Cardiac septum (tissue), 1 donor: ENCODE results near the gene CAPRIN2. TPM values are rescaled to one million over a fixed set of nuclear protein-coding genes. Genes with fewer than 3 reads are reported as not detected.

Experiments used
- DNase-seq: peaks from one replicate; pipeline ENCODE4 v3.0.0-alpha.2; 2020; ENCODE audit warnings: low spot score
- intact Hi-C: fragments of 100-400 bp; cut with DNase I; formaldehyde crosslinking; loops from one replicate; pipeline ENCODE4 v1.14.0; 2022
- total RNA-seq: library from RNA; stranded (reverse); fragmentation: NEBNext Ultra II Directional; extraction: Animal tissue kit (Norgen Biotek cat#: 25700); gene quantifications from one replicate; pipeline ENCODE4 v1.2.1, GENCODE V29; 2021
- donor health status: DM: no; HTN: no; CAD: no.

CAPRIN2 gene
- total RNA-seq, 1 donor from 2014 or later: 29.0 TPM

DNA sequence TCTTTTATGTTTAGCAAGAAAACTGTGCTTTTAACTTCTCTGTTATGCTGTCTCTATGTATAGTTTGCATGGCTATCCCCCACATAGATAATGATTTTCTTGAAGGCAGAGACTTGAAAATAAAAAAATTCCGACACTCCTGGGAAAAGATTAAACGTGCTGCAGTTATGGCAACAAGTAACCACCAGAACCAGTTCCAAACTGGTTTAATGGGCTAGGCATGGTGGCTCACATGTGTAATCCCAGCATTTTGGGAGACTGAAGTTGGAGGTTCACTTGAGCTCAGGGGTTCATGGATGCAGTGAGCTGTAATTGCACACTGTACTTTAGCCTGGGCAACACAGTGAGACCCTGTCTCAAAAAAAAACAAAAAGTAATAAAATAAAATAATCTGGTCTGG lies 15.1 kb upstream of the CAPRIN2 start:
- intact Hi-C loops: no loop called here
- no peak for DNase-seq

DNA sequence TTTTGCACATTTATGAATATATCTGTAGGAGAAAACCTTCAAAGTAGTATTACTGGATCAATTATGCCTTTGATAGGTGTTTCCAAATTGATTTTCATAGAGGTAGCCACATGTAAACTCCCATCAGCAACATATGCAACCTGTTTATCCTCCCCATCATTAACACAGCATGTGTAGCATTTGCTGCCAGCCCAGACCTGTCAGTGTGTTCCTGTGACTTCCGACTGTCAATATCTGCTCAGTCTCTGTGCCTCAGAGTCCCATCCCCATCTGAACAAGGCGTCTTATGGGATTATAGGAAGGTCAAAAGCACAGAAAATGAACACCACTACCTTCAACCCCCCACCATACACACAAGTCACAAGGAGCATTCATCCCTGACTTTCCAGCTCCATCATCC lies 9.5 kb upstream of the CAPRIN2 start:
- no peak for DNase-seq
- intact Hi-C loops: no loop called here

DNA sequence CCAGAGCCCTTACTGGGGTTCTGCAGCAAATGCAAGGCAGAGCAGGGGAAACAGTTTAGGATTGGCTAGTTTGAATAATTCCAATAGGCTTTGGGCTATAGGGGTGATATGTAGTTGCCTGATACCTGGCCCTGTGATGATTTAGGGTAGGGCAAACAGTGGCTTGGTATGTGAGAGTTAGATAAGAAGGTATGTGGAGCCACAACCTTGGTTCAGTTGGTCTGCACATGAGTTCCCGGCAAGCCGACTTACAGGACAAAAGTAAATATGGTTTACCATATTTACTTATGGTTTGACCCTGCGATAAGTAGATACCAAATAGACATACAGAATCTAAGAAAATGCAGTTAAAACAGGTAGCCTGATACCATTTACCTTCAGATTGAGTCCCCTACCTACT lies 8.3 kb upstream of the CAPRIN2 start:
- intact Hi-C loops: no loop called here
- no peak for DNase-seq

DNA sequence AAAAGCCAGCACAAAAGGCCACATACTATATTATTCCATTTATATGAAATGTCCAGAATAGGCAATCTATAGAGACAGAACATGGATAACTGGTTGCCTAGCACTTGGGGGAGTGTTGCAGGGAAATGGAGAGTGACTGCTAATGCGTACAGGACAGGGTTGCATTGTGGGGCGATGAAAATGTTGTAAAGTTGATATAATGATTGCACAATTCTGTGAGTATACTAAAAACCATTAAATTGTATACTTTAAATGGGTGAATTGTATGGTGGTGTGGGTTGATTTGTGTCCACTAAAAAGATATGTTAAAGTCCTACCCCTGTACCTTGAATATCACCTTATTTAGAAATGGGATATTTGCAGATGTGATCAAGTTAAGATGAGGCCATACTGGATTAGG lies 7.0 kb upstream of the CAPRIN2 start:
- DNase-seq: no peak
- intact Hi-C loops: no loop called here

DNA sequence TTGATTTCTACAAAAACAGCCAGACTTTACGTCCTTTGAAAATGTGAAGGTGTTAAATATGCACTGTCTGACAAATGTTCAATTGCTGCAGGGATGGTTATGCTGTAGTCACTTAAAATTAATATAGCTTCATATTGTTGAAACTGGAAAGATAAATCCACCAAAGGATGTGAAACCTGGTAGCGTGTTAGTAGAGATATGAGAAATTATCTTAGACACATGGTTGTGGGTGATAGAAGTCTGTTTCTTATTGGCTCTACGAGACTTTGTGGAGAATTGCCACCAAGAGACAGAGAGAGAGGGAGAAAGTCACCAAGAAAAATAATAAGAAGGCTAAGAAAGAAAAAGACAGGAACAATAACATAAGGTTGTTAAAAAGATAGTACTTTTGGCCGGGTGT lies 2.6 kb upstream of the CAPRIN2 start:
- DNase-seq: no peak
- intact Hi-C loops: loop anchor here (5.0 kb wide), 1 partner anchor 35 kb away; no protein-coding TSS in a partner anchor

DNA sequence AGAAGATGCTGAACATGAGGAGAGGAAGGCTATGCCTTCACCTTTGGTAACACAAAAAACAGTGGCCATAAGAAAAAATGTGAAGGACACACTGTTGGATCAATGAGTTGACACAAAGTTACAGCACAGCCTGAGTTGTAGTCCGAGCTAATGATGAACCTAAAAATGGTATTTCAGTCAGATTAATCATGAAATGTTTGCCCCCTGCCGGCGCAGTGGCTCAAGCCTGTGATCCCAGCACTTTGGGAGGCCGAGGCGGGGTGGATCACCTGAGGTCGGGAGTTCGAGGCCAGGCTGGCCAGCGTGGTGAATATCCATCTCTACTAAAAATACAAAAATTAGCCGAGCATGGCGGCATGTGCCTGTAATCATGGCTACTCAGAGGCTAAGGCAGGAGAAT lies 1.3 kb upstream of the CAPRIN2 start:
- no peak for DNase-seq

DNA sequence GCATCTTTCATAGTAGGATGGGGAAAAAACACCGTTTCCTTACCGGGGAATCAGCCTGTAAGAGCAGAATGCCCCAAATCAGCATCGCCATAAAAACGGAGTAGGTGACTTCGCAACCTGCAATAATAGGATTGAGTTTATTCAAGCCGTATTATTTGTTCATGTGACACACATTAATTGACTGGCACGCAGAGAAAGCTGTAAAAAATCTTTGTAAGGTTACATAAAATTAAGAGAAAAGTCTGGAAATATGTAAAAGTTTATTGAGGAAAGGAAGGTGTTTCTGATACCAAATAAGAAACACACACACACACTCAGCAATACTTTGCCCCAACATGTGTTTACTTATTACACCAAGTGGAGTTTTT lies 628 bp upstream of the CAPRIN2 start:
- intact Hi-C loops: loop anchor here (5.0 kb wide), 1 partner anchor 37 kb away; no protein-coding TSS in a partner anchor

More for the DNA sequence above, 1.3 kb upstream of the CAPRIN2 start:
- intact Hi-C loops: loop anchor here (5.0 kb wide), 1 partner anchor 36 kb away; no protein-coding TSS in a partner anchor

DNA sequence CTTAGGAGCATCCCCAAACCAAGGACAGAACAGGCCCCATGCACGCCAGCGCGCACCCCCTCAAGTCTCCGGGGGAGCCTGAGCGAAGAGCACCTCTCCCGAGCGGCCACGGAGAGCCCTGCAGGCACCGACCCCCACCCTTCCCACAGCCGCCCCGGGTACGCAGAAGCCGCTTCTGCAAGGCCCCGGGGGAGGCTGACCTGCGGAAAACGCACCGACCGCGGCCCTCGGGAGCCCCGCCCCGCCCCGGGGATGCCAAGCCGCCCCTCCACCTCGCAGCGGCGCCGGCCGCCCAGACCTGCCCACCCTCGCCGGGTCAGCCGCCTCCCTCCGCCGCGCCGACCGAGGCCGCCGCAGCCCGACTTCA lies 385 bp downstream of the CAPRIN2 start:
- DNase-seq: no peak
- intact Hi-C loops: loop anchor here (5.0 kb wide), 1 partner anchor 57 kb away; the partner anchor contains the start of gene IPO8

More for the DNA sequence above, 628 bp upstream of the CAPRIN2 start:
- no peak for DNase-seq

DNA sequence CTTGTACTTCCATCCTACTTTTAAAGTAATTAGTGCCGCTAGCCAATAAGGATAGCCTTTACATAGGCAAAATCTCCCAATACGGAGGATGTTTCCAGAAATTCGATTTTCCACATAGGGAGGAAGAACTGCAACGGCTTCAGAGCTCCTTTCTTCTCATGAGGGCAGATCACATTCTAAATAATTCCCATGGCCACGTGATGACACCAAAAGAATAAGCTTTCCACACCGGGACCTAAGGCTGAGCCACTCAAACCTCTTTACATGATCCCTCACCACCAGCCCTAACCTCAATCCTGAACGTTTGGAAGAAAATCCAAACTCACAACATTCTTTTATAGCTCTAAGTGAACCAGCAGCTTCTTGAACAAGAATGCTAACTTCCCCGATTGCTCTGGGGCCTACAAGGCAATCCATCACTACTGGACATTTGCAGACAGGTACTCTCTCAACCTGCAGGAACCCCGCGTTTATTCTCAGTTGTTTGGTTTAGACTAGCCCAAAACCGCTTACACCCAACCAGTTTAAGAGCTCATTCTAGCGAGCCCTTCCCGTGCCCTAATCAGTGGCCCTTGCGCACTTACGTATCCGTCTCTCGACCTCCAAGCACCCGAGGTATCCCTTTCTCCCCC lies 884 bp downstream of the CAPRIN2 start:
- intact Hi-C loops: loop anchor here (5.0 kb wide), 1 partner anchor 57 kb away; the partner anchor contains the start of gene IPO8
- no peak for DNase-seq

DNA sequence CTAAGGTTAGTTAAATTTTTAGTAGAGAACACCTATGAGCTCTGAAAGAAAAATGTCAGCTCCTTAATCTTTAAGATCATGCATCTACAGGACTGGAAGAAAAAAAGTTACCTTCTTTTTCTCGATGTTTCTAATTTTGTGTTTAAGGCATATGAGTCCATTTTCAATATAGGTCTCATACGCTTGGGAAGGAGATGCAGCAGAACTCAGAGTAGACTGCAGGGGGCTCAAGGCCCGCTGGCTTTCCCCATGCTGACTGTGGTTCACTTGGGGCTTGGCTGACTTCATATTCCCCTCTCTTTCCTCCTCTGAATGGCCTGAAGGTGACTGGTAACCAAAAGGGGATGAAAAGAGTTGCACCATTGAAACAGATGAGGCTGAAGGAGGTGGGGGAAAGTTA lies 1.5 kb downstream of the CAPRIN2 start:
- intact Hi-C loops: loop anchor here (5.0 kb wide), 1 partner anchor 56 kb away; the partner anchor contains the start of gene IPO8
- DNase-seq: no peak

DNA sequence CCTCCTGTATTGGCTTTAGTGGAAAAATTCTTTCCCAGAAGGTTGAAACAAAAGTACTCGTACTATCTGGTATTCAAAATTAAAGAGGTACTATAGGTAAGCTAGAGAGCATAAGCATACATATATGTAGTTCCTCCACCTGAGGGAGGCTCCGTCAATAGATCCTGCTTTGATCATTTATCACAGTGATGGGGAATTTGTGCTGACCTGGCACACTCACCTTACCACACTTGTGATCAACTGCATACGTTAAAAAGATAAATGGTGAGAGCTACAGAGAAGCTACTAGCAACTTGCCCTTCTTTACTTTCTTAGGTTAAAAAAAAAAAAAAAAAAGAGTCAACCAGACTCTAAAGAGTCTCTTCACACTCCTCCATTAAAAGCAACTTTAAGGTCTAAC lies 2.5 kb downstream of the CAPRIN2 start:
- intact Hi-C loops: loop anchor here (5.0 kb wide), 1 partner anchor 55 kb away; the partner anchor contains the start of gene IPO8
- no peak for DNase-seq

DNA sequence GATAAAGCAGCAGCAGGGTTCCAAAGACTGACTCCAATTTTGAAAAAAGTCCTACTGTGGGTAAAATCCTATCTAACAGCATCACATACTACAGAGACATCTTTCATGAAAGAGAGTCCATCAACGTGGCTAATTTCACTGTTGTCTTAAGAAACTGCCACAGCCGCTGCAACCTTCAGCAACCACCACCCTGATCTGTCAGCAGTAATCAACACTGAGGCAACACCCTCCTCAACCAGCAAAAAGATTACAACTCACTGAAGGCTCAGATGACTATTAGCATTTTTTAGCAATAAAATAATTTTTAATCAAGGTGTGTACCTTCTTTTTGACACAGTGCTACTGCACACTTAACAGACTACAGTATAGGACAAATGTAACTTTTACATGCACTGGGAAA lies 6.6 kb downstream of the CAPRIN2 start:
- intact Hi-C loops: no loop called here
- no peak for DNase-seq

DNA sequence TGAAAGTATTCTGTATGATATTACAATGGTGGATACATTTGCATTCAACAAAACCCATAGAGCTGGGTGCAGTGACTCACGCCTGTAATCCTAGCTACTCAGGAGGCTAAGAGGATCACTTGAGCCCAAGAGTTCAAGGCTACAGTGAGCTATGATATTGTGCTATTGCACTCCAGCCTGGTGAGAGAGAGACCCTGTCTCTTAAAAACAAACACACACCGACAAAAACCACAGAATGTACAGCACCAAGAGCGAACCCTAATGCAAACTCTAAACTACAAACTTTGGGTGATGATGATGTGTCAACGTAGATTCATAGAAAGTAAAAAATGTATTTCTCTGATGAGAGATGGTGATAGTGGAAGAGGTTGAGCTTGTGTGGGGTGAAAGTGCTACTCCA lies 8.6 kb downstream of the CAPRIN2 start:
- intact Hi-C loops: no loop called here
- no peak for DNase-seq

DNA sequence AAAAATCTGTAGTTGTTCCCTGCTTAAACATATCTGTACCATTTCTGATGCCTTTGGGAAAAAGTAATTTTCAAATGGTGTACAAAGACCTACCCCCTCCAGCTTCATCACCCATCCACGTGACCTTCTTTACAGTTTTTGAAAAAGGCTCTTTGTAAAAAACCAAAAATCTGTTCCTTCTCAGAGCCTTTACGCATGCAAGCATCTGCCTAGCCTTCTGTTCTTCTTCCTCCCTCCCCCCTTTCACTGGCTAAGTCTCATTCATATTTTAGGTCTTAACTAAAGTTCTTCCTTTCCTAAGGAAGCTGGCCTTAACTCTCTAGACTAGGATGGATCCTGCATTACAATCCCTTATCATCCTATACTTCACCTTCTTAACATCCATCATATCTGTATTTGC lies 10.4 kb downstream of the CAPRIN2 start:
- DNase-seq: no peak
- intact Hi-C loops: no loop called here

DNA sequence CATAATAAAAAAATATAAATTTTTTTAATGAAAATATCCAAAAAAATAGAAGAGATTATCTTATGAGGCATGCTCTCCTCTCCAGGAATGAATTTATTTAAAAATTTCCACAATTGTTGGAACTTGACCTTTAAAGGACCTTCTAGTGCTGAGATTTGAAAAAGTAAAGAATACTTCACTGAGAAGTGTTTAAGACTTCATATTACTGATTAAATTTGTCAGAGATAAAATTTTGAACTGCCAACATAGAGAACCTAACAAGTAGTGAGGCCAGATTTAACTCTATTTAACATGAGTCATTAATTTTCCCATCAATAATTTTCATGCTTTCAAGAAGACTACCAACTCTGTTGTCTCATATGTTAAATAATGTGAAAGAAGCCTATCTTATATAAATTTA lies 14.5 kb downstream of the CAPRIN2 start:
- DNase-seq: no peak
- intact Hi-C loops: no loop called here

DNA sequence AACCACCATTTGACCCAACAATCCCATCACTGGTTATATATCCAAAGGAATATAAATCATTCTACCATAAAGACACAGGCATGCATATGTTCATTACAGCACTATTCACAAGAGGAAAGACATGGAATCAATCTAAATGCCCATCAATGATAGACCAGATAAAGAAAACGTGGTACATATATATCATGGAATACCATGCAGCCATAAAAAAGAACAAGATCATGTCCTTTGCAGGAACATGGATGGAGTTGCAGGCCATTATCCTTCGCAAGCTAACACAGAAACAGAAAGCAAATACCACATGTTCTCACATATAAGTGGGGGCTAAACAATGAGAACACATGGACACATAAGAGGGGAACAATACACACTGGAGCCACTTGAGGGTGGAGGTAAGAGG lies 15.7 kb downstream of the CAPRIN2 start:
- intact Hi-C loops: no loop called here
- no peak for DNase-seq

DNA sequence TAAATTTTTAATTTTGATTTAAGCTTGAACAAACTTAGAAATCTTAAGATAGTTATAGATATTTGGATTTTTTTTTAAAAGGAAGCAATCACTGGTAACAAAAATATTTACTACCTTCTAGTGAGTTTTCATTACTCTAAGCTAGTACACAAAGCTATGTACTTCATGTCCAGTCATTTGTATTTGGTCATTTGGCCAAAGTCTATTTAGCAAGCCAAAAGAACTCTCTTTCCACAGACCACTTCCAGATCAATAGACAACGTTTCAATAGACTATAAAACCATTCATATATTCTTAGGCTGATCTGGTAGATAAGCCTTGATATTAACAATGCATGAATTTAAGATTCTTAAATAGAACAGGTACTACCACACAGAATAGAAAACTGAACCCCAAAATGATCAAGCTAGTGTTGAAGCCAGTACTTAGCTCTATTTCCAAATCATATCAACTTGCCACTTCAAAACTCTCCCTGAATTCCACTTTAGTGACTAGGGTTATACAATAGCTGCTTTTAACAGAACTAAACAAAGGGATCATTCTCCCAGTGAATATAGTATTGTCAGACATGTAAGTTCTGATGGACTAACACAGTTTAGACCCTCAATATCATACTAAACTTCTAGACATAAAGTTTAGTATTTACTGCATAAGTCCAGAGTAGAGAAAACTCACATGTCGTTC lies 21.7 kb downstream of the CAPRIN2 start:
- intact Hi-C loops: no loop called here
- no peak for DNase-seq

DNA sequence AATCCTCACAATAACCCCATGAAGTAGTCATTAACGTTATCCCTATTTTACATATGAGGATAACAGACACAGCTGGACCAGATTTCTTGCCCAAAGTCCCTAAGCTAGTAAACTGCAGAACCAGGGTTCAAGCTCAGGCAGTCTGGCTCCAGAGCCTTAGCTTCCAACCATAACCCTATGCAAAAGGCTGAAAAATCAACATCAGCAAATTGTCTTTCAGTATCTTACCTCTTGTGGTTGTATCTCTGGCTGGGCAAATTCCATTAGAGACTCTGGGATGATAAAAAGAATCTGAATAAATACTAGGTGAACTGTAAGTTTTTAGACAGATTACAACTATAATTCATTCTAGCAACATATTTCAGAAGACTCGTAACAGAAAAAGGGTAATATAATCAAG lies 24.7 kb downstream of the CAPRIN2 start:
- intact Hi-C loops: no loop called here
- DNase-seq: no peak

DNA sequence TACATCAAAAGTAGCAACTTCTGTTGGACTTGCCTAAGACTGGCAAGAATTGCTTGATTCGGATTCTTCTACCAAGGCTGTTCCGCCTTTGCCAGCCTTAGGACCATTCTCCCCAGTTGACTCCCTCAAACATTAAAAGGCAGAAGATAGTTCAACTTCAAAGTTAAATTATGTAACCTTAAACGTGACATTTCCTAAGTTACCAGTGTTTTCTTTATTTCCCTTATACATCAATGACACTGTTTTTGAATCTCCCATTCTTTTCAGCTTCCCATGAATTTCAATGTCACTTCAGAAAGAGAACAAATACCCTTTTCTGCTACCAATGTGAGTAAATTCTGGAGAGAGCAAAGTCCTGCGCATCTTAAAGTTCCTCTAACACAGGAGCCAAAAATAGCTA lies 25.2 kb downstream of the CAPRIN2 start:
- DNase-seq: no peak
- intact Hi-C loops: no loop called here

DNA sequence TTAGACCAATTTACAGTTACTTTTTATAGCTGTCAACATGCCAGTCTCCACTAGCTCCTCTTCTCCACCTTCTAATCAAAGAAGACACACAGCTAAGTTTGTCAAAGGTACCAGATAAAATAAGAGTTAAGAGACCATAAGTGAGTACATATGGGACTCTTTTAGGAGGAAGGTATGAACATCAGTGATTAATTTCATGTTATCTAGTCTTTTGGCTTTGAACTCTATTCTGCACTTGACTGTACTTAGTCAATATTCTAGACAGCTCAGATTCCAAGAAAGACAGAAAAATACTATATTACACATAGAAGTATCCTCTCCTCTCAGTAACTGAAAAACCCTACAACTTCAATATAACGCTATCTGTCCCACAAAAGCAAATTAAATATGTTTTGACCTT lies 28.1 kb downstream of the CAPRIN2 start:
- intact Hi-C loops: no loop called here
- DNase-seq: no peak

DNA sequence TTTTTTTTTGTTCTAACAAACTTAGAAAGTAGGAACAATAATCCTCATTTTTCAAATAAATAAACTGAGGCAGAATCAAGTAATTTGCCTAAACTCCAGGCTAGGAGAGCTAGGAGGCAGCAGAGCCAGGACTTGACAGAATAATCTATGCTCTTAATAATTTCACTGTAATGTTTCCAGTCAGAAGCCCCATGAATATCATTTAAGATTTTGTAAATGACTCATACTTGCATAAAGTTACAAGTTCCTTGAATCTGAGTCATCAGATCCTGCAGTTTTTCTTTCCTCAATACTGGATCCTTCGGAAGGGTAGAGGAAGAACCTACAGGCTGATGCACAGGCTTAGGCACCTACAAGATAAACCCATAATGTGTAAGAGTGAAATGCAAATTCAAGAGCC lies 29.0 kb downstream of the CAPRIN2 start:
- no peak for DNase-seq

More for the DNA sequence above, 29.0 kb downstream of the CAPRIN2 start:
- intact Hi-C loops: no loop called here
